ENCODE data around the gene APOC1.
"Not testable (repeated sequence)": the region's sequence is repeated elsewhere in the genome, so short reads cannot be mapped to it uniquely, and the experiment has no call there.

APOC1 gene

GRCh38 chr19:44914433-44915206, at the start of gene APOC1:
Gene APOC1, plus strand, starts transcription at chr19:44914608. Its CDS starts 284 bp downstream, at chr19:44914892.
- DNase-seq: peak; percentile 84

- DNase-seq: no peak
These were observed 49.1 kb upstream of the APOC1 start for GRCh38 chr19:44865196-44865767.

GRCh38 chr19:44866664-44867063, 47.7 kb upstream of the APOC1 start:
- DNase-seq: no peak

GRCh38 chr19:44867578-44867977, 46.8 kb upstream of the APOC1 start:
- DNase-seq: no peak

- no peak for DNase-seq
These were observed 44.5 kb upstream of the APOC1 start for GRCh38 chr19:44869733-44870470.

GRCh38 chr19:44871809-44872208, 42.6 kb upstream of the APOC1 start:
- DNase-seq: no peak

- no peak for DNase-seq
These were observed 41.7 kb upstream of the APOC1 start for GRCh38 chr19:44872661-44873060.

- DNase-seq: no peak
These were observed 40.1 kb upstream of the APOC1 start for GRCh38 chr19:44874317-44874716.

- DNase-seq: no peak
These were observed 38.5 kb upstream of the APOC1 start for GRCh38 chr19:44875666-44876451.

- no peak for DNase-seq
These were observed 37.4 kb upstream of the APOC1 start for GRCh38 chr19:44876930-44877535.

GRCh38 chr19:44878120-44878865, 36.1 kb upstream of the APOC1 start:
- DNase-seq: no peak

GRCh38 chr19:44879309-44880065, 34.9 kb upstream of the APOC1 start:
- DNase-seq: no peak

GRCh38 chr19:44882063-44882462, 32.3 kb upstream of the APOC1 start:
- no peak for DNase-seq

GRCh38 chr19:44882619-44883397, 31.6 kb upstream of the APOC1 start:
- not testable (repeated sequence) for DNase-seq

GRCh38 chr19:44883922-44884321, 30.5 kb upstream of the APOC1 start:
- DNase-seq: no peak

- DNase-seq: no peak
These were observed 29.8 kb upstream of the APOC1 start for GRCh38 chr19:44884566-44884965.

GRCh38 chr19:44886141-44886540, 28.3 kb upstream of the APOC1 start:
- DNase-seq: no peak

- DNase-seq: no peak
These were observed 26.8 kb upstream of the APOC1 start for GRCh38 chr19:44887648-44888047.

- not testable (repeated sequence) for DNase-seq
These were observed 26.1 kb upstream of the APOC1 start for GRCh38 chr19:44888335-44888734.

GRCh38 chr19:44889830-44890365, 24.5 kb upstream of the APOC1 start:
- DNase-seq: no peak
